Neuronal stem cell (in vitro differentiated cells): ENCODE measurements around the gene MPZL1.

Experiments
- DNase-seq: peaks from one replicate; pipeline ENCODE4 v3.0.0-alpha.2; 2013; ENCODE audit warnings: low spot score
- H2AFZ ChIP-seq: one replicate; pipeline ENCODE4 v1.6.1; 2013; ENCODE audit warnings: mild to moderate bottlenecking, low read length, inconsistent platforms
- H2AK5ac ChIP-seq: 2 replicates; pipeline ENCODE4 v1.6.1; 2013; ENCODE audit warnings: low read depth, mild to moderate bottlenecking, inconsistent platforms, low read length, moderate library complexity, mixed read lengths
- H2BK120ac ChIP-seq: 2 replicates; pipeline ENCODE4 v1.6.1; 2013; ENCODE audit warnings: low read depth, mild to moderate bottlenecking, inconsistent platforms, low read length, moderate library complexity, mixed read lengths
- H2BK12ac ChIP-seq: one replicate; pipeline ENCODE4 v1.6.1; 2013; ENCODE audit warnings: low read length, inconsistent platforms
- H2BK15ac ChIP-seq: 2 replicates; pipeline ENCODE4 v1.6.1; 2013; ENCODE audit warnings: mild to moderate bottlenecking, low read length, inconsistent platforms, mixed read lengths
- H2BK5ac ChIP-seq: one replicate; pipeline ENCODE4 v1.6.1; 2013; ENCODE audit warnings: inconsistent platforms, mild to moderate bottlenecking, low read length, moderate library complexity
- H3K14ac ChIP-seq: one replicate; pipeline ENCODE4 v1.6.1; 2013; ENCODE audit warnings: low read length, inconsistent platforms
- H3K18ac ChIP-seq: 2 replicates; pipeline ENCODE4 v1.6.1; 2013; ENCODE audit warnings: low read length, inconsistent platforms
- H3K23ac ChIP-seq: 2 replicates; pipeline ENCODE4 v1.6.1; 2013; ENCODE audit warnings: low read depth, mild to moderate bottlenecking, mixed read lengths, low read length, inconsistent platforms; ENCODE audit not compliant: poor library complexity
- H3K27ac ChIP-seq: replicated peaks from 3 replicates; pipeline ENCODE4 v1.5.1; 2013; ENCODE audit warnings: low read length, inconsistent platforms
- H3K27me3 ChIP-seq, 3 experiments: 2 replicates each; pipeline ENCODE4 v1.6.1; 2013; ENCODE audit warnings: low read length in 3 of 3, mild to moderate bottlenecking in 2 of 3, inconsistent platforms in 1 of 3, low read depth in 1 of 3, mixed read lengths in 1 of 3, moderate library complexity in 1 of 3; ENCODE audit not compliant: control insufficient read depth in 3 of 3, insufficient read depth in 3 of 3
- H3K36me3 ChIP-seq, 2 donors: replicated peaks in 1 of 2; 2 replicates each; pipeline ENCODE4 v1.6.1; 2013; ENCODE audit warnings: low read length in 2 of 2; ENCODE audit not compliant: control insufficient read depth in 2 of 2, insufficient read depth in 2 of 2
- H3K4ac ChIP-seq: 2 replicates; pipeline ENCODE4 v1.6.1; 2013; ENCODE audit warnings: inconsistent platforms, mild to moderate bottlenecking, low read length, moderate library complexity
- H3K4me1 ChIP-seq, 2 donors: 1 replicate in 1 of 2; 2 replicates in 1 of 2; pipeline ENCODE4 v1.6.1; 2013; ENCODE audit warnings: low read length in 2 of 2, low read depth in 1 of 2; ENCODE audit not compliant: control insufficient read depth in 2 of 2, insufficient read depth in 1 of 2
- H3K4me2 ChIP-seq: one replicate; pipeline ENCODE4 v1.6.1; 2013; ENCODE audit warnings: mild to moderate bottlenecking, low read length, inconsistent platforms; ENCODE audit not compliant: insufficient read depth, poor library complexity, severe bottlenecking
- H3K4me3 ChIP-seq, 2 donors: 2 replicates each; pipeline ENCODE4 v1.5.1; 2013; ENCODE audit warnings: low read length in 2 of 2, mild to moderate bottlenecking in 2 of 2, inconsistent platforms in 1 of 2, moderate library complexity in 1 of 2
- H3K79me1 ChIP-seq: one replicate; pipeline ENCODE4 v1.6.1; 2013; ENCODE audit warnings: low read depth, mild to moderate bottlenecking, inconsistent platforms, low read length, moderate library complexity
- H3K9ac ChIP-seq: one replicate; pipeline ENCODE4 v1.6.1; 2013; ENCODE audit warnings: mild to moderate bottlenecking, low read depth, low read length, inconsistent platforms; ENCODE audit not compliant: poor library complexity
- H3K9me3 ChIP-seq, 2 donors: replicated peaks in 1 of 2; 2 replicates each; pipeline versions ENCODE3 to v1.6.1; 2013; ENCODE audit warnings: low read length in 2 of 2, mild to moderate bottlenecking in 2 of 2, inconsistent platforms in 1 of 2, low read depth in 1 of 2, mixed read lengths in 1 of 2, moderate library complexity in 1 of 2; ENCODE audit not compliant: control insufficient read depth in 2 of 2, insufficient read depth in 1 of 2
- H4K8ac ChIP-seq: one replicate; pipeline ENCODE4 v1.6.1; 2013; ENCODE audit warnings: low read depth, mild to moderate bottlenecking, inconsistent platforms, low read length, moderate library complexity
- H4K91ac ChIP-seq: one replicate; pipeline ENCODE4 v1.6.1; 2013; ENCODE audit warnings: low read length, low read depth, mild to moderate bottlenecking, inconsistent platforms; ENCODE audit not compliant: poor library complexity
- whole genome bisulfite sequencing, 2 donors: extraction: QIAGEN DNeasy Blood & Tissue Kit; methylation state at CpG; one replicate each; pipeline ENCODE4 v1.1.7; 2013; ENCODE audit warnings: missing lambda C conversion rate in 2 of 2, mixed read lengths in 1 of 2; ENCODE audit not compliant: insufficient read length in 2 of 2, insufficient replicate concordance in 1 of 2; ENCODE audit errors: extremely low coverage in 2 of 2; 5-methylcytosine and 5-hydroxymethylcytosine counted together

MPZL1 gene

GRCh38 chr1:167748906-167749305, 27.1 kb downstream of the MPZL1 start:
- Histone ChIP-seq H3K14ac (no peak overlapping the region), H2BK5ac (no peak overlapping the region), H2AFZ (no peak overlapping the region), H4K8ac (no peak overlapping the region), H2BK12ac (no peak overlapping the region), H2AK5ac (no peak overlapping the region), H3K18ac (no peak overlapping the region), H3K36me3 (peaks cover 0 to 9% of the 10 kb centered on the region in 2 donors), H3K4ac (no peak overlapping the region), H2BK15ac (no peak overlapping the region), H3K9me3 (no peaks in the 10 kb centered on the region), H3K27ac (no peak overlapping the region), H3K4me1 (no peaks in the 10 kb centered on the region), H4K91ac (no peak overlapping the region), H3K4me3 (no peak overlapping the region), H3K23ac (no peak overlapping the region), H2BK120ac (no peak overlapping the region), H3K79me1 (no peaks in the 10 kb centered on the region), H3K9ac (no peak overlapping the region), H3K4me2 (no peak overlapping the region), H3K27me3 (no peaks in the 10 kb centered on the region)
- DNase-seq = no peak

- Histone ChIP-seq H3K36me3 (peaks cover 0 to 9% of the 10 kb centered on the region in 2 donors), H3K4me2 (no peak overlapping the region), H4K8ac (no peak overlapping the region), H3K23ac (no peak overlapping the region), H3K4me3 (no peak overlapping the region), H2BK15ac (no peak overlapping the region), H2AFZ (no peak overlapping the region), H3K9ac (no peak overlapping the region), H3K18ac (no peak overlapping the region), H3K27me3 (no peaks in the 10 kb centered on the region), H3K79me1 (no peaks in the 10 kb centered on the region), H3K4me1 (no peaks in the 10 kb centered on the region), H2BK120ac (no peak overlapping the region), H4K91ac (no peak overlapping the region), H2AK5ac (no peak overlapping the region), H2BK12ac (no peak overlapping the region), H3K14ac (no peak overlapping the region), H2BK5ac (no peak overlapping the region), H3K4ac (no peak overlapping the region), H3K27ac (no peak overlapping the region), H3K9me3 (no peaks in the 10 kb centered on the region)
- no peak for DNase-seq
- WGBS, 2 donors = no CpG with 5 or more reads among the region's 2 CpGs
Measured at GRCh38 chr1:167749741-167750140, 28.0 kb downstream of the MPZL1 start.

DNA sequence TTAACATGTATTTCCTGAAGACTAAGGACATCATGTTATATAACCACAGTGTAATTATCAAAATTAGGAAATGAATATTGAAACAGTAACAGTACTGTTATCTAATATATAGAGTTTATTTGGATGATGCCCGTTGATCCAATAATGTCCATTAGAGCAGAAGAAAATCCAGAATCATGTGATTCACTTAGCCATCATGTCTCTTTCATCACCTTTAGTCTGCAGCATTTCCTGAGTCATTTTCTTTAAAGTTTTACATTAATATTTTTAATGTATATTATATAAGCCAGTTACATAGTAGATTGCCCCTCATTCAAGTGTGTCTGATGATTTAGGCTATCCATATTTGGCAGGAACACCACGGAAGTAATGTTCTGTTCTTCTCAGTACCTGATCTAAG, 28.9 kb downstream of the MPZL1 start:
- Histone ChIP-seq H2BK5ac (no peak overlapping the region), H3K4me1 (no peaks in the 10 kb centered on the region), H2BK15ac (no peak overlapping the region), H3K9me3 (no peaks in the 10 kb centered on the region), H3K27ac (no peak overlapping the region), H3K14ac (no peak overlapping the region), H3K23ac (no peak overlapping the region), H3K27me3 (no peaks in the 10 kb centered on the region), H3K36me3 (peaks cover 0 to 5% of the 10 kb centered on the region in 2 donors), H3K79me1 (no peaks in the 10 kb centered on the region), H4K91ac (no peak overlapping the region), H3K4ac (no peak overlapping the region), H2AFZ (no peak overlapping the region), H3K4me2 (no peak overlapping the region), H3K9ac (no peak overlapping the region), H2AK5ac (no peak overlapping the region), H2BK120ac (no peak overlapping the region), H4K8ac (no peak overlapping the region), H3K4me3 (no peak overlapping the region), H2BK12ac (no peak overlapping the region), H3K18ac (no peak overlapping the region)
- no peak for DNase-seq
- no CpG with 5 or more reads among the region's 2 CpGs for WGBS, 2 donors

GRCh38 chr1:167751676-167752075, 29.9 kb downstream of the MPZL1 start:
- Histone ChIP-seq H3K79me1 (no peaks in the 10 kb centered on the region), H3K4me2 (no peak overlapping the region), H2AK5ac (no peak overlapping the region), H3K4ac (no peak overlapping the region), H4K8ac (no peak overlapping the region), H3K27me3 (no peaks in the 10 kb centered on the region), H4K91ac (no peak overlapping the region), H2BK12ac (no peak overlapping the region), H2BK5ac (no peak overlapping the region), H3K23ac (no peak overlapping the region), H3K14ac (no peak overlapping the region), H3K9me3 (no peaks in the 10 kb centered on the region), H2BK120ac (no peak overlapping the region), H3K4me3 (no peak overlapping the region), H3K36me3 (peaks cover 0 to 5% of the 10 kb centered on the region in 2 donors), H3K27ac (no peak overlapping the region), H3K18ac (no peak overlapping the region), H2BK15ac (no peak overlapping the region), H3K4me1 (peaks cover 0 to under 1% of the 10 kb centered on the region in 2 donors), H2AFZ (no peak overlapping the region), H3K9ac (no peak overlapping the region)
- DNase-seq = no peak
- WGBS, 2 donors = no CpG with 5 or more reads among the region's 1 CpG
